Panc1 (cell line): ENCODE measurements around the gene ZNF282.

Experiments used
- POLR2AphosphoS5 ChIP-seq: IDR thresholded peaks from 2 replicates; pipeline ENCODE4 v1.6.1; 2012; ENCODE audit warnings: mild to moderate bottlenecking, low read depth, low read length, moderate library complexity
- SIN3A ChIP-seq: IDR thresholded peaks from 2 replicates; pipeline ENCODE4 v1.6.1; 2012; ENCODE audit warnings: low read depth, mild to moderate bottlenecking, low read length, moderate library complexity, borderline replicate concordance; ENCODE audit not compliant: insufficient read depth
- TF ChIP-seq, protein P1 (sequence below), 2 experiments: IDR thresholded peaks; 2 replicates each; pipeline ENCODE4 v1.6.1; 2011 to 2012; ENCODE audit warnings: low read depth in 2 of 2, control low read depth in 1 of 2, low read length in 1 of 2, mild to moderate bottlenecking in 1 of 2, moderate library complexity in 1 of 2; ENCODE audit not compliant: insufficient read depth in 1 of 2
- TF ChIP-seq, protein P2 (sequence below): fragments of 450-650 bp; IDR thresholded peaks from 2 replicates; pipeline ENCODE4 v1.5.1; 2017; ENCODE audit warnings: mild to moderate bottlenecking

GRCh38 chr7:149267733-149268132, 72.4 kb downstream of the ZNF282 start:
- TF ChIP-seq, protein P1, sequence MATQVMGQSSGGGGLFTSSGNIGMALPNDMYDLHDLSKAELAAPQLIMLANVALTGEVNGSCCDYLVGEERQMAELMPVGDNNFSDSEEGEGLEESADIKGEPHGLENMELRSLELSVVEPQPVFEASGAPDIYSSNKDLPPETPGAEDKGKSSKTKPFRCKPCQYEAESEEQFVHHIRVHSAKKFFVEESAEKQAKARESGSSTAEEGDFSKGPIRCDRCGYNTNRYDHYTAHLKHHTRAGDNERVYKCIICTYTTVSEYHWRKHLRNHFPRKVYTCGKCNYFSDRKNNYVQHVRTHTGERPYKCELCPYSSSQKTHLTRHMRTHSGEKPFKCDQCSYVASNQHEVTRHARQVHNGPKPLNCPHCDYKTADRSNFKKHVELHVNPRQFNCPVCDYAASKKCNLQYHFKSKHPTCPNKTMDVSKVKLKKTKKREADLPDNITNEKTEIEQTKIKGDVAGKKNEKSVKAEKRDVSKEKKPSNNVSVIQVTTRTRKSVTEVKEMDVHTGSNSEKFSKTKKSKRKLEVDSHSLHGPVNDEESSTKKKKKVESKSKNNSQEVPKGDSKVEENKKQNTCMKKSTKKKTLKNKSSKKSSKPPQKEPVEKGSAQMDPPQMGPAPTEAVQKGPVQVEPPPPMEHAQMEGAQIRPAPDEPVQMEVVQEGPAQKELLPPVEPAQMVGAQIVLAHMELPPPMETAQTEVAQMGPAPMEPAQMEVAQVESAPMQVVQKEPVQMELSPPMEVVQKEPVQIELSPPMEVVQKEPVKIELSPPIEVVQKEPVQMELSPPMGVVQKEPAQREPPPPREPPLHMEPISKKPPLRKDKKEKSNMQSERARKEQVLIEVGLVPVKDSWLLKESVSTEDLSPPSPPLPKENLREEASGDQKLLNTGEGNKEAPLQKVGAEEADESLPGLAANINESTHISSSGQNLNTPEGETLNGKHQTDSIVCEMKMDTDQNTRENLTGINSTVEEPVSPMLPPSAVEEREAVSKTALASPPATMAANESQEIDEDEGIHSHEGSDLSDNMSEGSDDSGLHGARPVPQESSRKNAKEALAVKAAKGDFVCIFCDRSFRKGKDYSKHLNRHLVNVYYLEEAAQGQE (IDR thresholded peaks at IDR 0.05; ENCODE audit: insufficient read depth in 1 of 2, low read depth in 2 of 2, low read length in 1 of 2), result no peak
- TF ChIP-seq, protein P2, sequence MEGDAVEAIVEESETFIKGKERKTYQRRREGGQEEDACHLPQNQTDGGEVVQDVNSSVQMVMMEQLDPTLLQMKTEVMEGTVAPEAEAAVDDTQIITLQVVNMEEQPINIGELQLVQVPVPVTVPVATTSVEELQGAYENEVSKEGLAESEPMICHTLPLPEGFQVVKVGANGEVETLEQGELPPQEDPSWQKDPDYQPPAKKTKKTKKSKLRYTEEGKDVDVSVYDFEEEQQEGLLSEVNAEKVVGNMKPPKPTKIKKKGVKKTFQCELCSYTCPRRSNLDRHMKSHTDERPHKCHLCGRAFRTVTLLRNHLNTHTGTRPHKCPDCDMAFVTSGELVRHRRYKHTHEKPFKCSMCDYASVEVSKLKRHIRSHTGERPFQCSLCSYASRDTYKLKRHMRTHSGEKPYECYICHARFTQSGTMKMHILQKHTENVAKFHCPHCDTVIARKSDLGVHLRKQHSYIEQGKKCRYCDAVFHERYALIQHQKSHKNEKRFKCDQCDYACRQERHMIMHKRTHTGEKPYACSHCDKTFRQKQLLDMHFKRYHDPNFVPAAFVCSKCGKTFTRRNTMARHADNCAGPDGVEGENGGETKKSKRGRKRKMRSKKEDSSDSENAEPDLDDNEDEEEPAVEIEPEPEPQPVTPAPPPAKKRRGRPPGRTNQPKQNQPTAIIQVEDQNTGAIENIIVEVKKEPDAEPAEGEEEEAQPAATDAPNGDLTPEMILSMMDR, result no peak
- TF ChIP-seq SIN3A, result no peak
- TF ChIP-seq POLR2AphosphoS5, result no peak
